ENCODE measurements around the gene IL6ST.

- TF ChIP-seq CTCF (IDR thresholded peaks at IDR 0.05): no peak
- TF ChIP-seq POLR2A (IDR thresholded peaks at IDR 0.05): no peak
- no peak for TF ChIP-seq EP300 (IDR thresholded peaks at IDR 0.05)
Measured at GRCh38 chr5:56002303-56002702, 7.5 kb upstream of the IL6ST start.
